WTC11 (cell line): ENCODE results near the gene LGALS4.
"Not testable (repeated sequence)": the region's sequence is repeated elsewhere in the genome, so short reads cannot be mapped to it uniquely, and the experiment has no call there.

Experiments used
- CREB1 ChIP-seq: sonication (generic); formaldehyde crosslinking; IDR thresholded peaks from 2 replicates; pipeline ENCODE4 v1.8.0; 2023; ENCODE audit warnings: mild to moderate bottlenecking, missing genetic modification reagents
- CREM ChIP-seq: sonication (generic); formaldehyde crosslinking; IDR thresholded peaks from 2 replicates; pipeline ENCODE4 v1.8.1; 2022; ENCODE audit warnings: mild to moderate bottlenecking, missing genetic modification reagents, moderate library complexity
- FOXJ3 ChIP-seq: sonication (generic); formaldehyde crosslinking; IDR thresholded peaks from 2 replicates; pipeline ENCODE4 v1.9.0; 2021; ENCODE audit warnings: missing genetic modification reagents, mild to moderate bottlenecking, borderline replicate concordance
- JUN ChIP-seq: sonication (generic); formaldehyde crosslinking; IDR thresholded peaks from 2 replicates; pipeline ENCODE4 v1.8.0; 2023; ENCODE audit warnings: mild to moderate bottlenecking, missing genetic modification reagents
- SMAD3 ChIP-seq: sonication (generic); formaldehyde crosslinking; IDR thresholded peaks from 2 replicates; pipeline ENCODE4 v1.8.0; 2022; ENCODE audit warnings: missing genetic modification reagents, mild to moderate bottlenecking, borderline replicate concordance
- SP1 ChIP-seq: sonication (generic); formaldehyde crosslinking; conservative IDR thresholded peaks from 2 replicates; pipeline ENCODE4 v1.8.1; 2022; ENCODE audit warnings: missing genetic modification reagents
- TF ChIP-seq, protein P1 (sequence below): fragments of 200-600 bp; IDR thresholded peaks from 2 replicates; pipeline ENCODE4 v1.8.0; 2022; ENCODE audit warnings: antibody characterized with exemption
- TF ChIP-seq, protein P2 (sequence below): sonication (generic); formaldehyde crosslinking; IDR thresholded peaks from 2 replicates; pipeline ENCODE4 v1.8.0; 2022; ENCODE audit warnings: mild to moderate bottlenecking, missing genetic modification reagents
- TF ChIP-seq, protein P3 (sequence below): sonication (generic); formaldehyde crosslinking; IDR thresholded peaks from 2 replicates; pipeline ENCODE4 v1.8.1; 2022; ENCODE audit warnings: low read depth, missing genetic modification reagents, borderline replicate concordance
- TF ChIP-seq, protein P4 (sequence below): sonication (generic); formaldehyde crosslinking; IDR thresholded peaks from 2 replicates; pipeline ENCODE4 v1.8.1; 2023; ENCODE audit warnings: mild to moderate bottlenecking, missing genetic modification reagents, moderate library complexity

DNA sequence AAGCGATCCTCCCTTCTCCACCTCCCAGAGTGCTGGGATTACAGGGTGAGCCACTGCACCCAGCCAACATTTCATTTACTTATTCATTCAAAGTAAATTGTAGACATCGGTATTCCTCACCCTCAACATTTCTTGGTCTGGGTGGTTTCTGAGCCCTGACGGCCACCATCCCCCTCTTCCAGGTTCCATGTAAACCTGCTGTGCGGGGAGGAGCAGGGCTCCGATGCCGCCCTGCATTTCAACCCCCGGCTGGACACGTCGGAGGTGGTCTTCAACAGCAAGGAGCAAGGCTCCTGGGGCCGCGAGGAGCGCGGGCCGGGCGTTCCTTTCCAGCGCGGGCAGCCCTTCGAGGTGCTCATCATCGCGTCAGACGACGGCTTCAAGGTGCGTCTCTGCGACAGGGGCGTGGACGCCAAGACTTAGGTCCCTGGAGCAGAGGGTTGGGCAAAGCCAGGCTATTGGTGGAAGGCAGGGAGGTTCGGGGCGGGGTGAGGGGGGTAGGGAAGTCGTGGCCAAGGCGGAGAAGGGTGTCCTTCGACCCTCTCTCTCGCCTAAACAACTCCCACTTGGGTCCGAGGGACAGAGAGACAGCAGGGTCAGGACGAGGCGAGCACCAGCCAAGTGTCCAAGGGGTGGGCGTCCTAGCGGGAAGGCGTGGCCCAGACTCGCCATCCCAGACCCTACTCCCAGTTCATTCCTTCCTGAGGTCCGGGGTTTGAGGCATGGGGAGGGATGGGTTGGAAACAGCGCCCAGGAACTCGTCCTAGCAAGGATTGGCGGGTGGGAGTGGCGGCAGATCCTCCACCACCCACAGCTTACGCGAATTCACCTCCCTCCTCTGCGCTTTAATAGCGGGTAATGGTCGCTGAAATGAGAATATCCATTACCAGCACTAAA lies 22.0 kb downstream of the LGALS4 start:
- TF ChIP-seq, protein P1, sequence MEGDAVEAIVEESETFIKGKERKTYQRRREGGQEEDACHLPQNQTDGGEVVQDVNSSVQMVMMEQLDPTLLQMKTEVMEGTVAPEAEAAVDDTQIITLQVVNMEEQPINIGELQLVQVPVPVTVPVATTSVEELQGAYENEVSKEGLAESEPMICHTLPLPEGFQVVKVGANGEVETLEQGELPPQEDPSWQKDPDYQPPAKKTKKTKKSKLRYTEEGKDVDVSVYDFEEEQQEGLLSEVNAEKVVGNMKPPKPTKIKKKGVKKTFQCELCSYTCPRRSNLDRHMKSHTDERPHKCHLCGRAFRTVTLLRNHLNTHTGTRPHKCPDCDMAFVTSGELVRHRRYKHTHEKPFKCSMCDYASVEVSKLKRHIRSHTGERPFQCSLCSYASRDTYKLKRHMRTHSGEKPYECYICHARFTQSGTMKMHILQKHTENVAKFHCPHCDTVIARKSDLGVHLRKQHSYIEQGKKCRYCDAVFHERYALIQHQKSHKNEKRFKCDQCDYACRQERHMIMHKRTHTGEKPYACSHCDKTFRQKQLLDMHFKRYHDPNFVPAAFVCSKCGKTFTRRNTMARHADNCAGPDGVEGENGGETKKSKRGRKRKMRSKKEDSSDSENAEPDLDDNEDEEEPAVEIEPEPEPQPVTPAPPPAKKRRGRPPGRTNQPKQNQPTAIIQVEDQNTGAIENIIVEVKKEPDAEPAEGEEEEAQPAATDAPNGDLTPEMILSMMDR, result not testable (repeated sequence)
- TF ChIP-seq, protein P2, sequence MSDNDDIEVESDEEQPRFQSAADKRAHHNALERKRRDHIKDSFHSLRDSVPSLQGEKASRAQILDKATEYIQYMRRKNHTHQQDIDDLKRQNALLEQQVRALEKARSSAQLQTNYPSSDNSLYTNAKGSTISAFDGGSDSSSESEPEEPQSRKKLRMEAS (CRISPR knock-in tag), result not testable (repeated sequence)
- TF ChIP-seq JUN (CRISPR knock-in tag); CREM; CREB1 (CRISPR knock-in tag); SMAD3 (CRISPR knock-in tag); SP1 (CRISPR knock-in tag); FOXJ3 (CRISPR knock-in tag): not testable (repeated sequence)
- TF ChIP-seq, protein P3, sequence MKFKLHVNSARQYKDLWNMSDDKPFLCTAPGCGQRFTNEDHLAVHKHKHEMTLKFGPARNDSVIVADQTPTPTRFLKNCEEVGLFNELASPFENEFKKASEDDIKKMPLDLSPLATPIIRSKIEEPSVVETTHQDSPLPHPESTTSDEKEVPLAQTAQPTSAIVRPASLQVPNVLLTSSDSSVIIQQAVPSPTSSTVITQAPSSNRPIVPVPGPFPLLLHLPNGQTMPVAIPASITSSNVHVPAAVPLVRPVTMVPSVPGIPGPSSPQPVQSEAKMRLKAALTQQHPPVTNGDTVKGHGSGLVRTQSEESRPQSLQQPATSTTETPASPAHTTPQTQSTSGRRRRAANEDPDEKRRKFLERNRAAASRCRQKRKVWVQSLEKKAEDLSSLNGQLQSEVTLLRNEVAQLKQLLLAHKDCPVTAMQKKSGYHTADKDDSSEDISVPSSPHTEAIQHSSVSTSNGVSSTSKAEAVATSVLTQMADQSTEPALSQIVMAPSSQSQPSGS (CRISPR knock-in tag), result not testable (repeated sequence)
- TF ChIP-seq, protein P4, sequence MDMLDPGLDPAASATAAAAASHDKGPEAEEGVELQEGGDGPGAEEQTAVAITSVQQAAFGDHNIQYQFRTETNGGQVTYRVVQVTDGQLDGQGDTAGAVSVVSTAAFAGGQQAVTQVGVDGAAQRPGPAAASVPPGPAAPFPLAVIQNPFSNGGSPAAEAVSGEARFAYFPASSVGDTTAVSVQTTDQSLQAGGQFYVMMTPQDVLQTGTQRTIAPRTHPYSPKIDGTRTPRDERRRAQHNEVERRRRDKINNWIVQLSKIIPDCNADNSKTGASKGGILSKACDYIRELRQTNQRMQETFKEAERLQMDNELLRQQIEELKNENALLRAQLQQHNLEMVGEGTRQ (CRISPR knock-in tag), result not testable (repeated sequence)
